Body of pancreas (tissue), 4 donors: ENCODE results near the gene SCGB1D1.
"Not testable (repeated sequence)": the region's sequence is repeated elsewhere in the genome, so short reads cannot be mapped to it uniquely, and the experiment has no call there.

ENCODE experiments used
- CTCF ChIP-seq, 7 experiments: fragments of 450-650 bp in 4 of 7; fragments of 200-600 bp in 3 of 7; sonication (generic) in 3 of 7; IDR thresholded peaks; one replicate each; pipeline ENCODE4 v1.5.1; 2016 to 2019; ENCODE audit warnings: antibody characterized with exemption in 7 of 7
- POLR2A ChIP-seq, 3 donors: fragments of 450-650 bp; IDR thresholded peaks; one replicate each; pipeline ENCODE4 v1.6.1; 2016; ENCODE audit warnings: antibody characterized with exemption in 3 of 3, mild to moderate bottlenecking in 2 of 3

GRCh38 chr11:62197400-62197799 lies 7.4 kb downstream of the SCGB1D1 start:
- TF ChIP-seq CTCF, POLR2A (IDR thresholded peaks at IDR 0.05): not testable (repeated sequence)
